Pancreas (tissue), 10 donors: ENCODE data around the gene OR51E1. TPM values are rescaled to one million over a fixed set of nuclear protein-coding genes. Genes with fewer than 3 reads are reported as not detected.

Source experiments
- ATAC-seq, 4 donors: fragments of 200-7000 bp; cut with Tn5 transposase; one replicate each; pipeline versions ENCODE4 v1.8.0 to v1.9.1; 2020; ENCODE audit warnings: mild to moderate bottlenecking in 4 of 4, moderate library complexity in 4 of 4
- DNase-seq, 6 donors: peaks; one replicate each; pipeline ENCODE4 v3.0.0-alpha.2; 2020
- FAIRE-seq: peaks from 2 replicates; lab custom pipeline; 2012; peaks lifted over from hg19 to GRCh38; lab: Jason Lieb, UNC
- H3K27ac ChIP-seq, 4 donors: fragments of 200-600 bp; sonication (generic); 1 replicate in 3 of 4; 2 replicates in 1 of 4; pipeline versions ENCODE4 v1.5.0 to v1.8.0; 2020
- H3K27me3 ChIP-seq, 4 donors: fragments of 200-600 bp; one replicate each; pipeline ENCODE4 v1.8.0; 2021
- H3K36me3 ChIP-seq, 3 donors: fragments of 200-600 bp; sonication (generic) in 1 of 3; one replicate each; pipeline versions ENCODE4 v1.5.0 to v1.8.0; 2020 to 2021
- H3K4me1 ChIP-seq, 3 donors: fragments of 200-600 bp; one replicate each; pipeline ENCODE4 v1.8.0; 2021
- H3K4me3 ChIP-seq, 4 donors: fragments of 200-600 bp; sonication (generic) in 2 of 4; one replicate each; pipeline versions ENCODE4 v1.5.0 to v1.8.0; 2020 to 2021
- H3K9me3 ChIP-seq, 4 donors: fragments of 200-600 bp; one replicate each; pipeline ENCODE4 v1.8.0; 2021
- WGBS, 2 donors: extraction: QIAGEN DNeasy Blood & Tissue Kit; methylation state at CpG; one replicate each; pipeline ENCODE4 v1.1.7; 2013; 5-methylcytosine and 5-hydroxymethylcytosine counted together
- intact Hi-C, 3 donors: fragments of 100-400 bp; cut with DNase I; formaldehyde crosslinking; loops; one replicate each; pipeline versions ENCODE4 v1.11.1 to v1.14.2; 2022
- polyA plus RNA-seq, 2 donors: library from polyadenylated mRNA; stranded (reverse); fragments of 200-250 nt; gene quantifications; one replicate each; pipeline ENCODE4 v1.2.3, GENCODE V29; 2013
- total RNA-seq, 6 donors: library from RNA; stranded (reverse); fragmentation: NEBNext Ultra II Directional in 4 of 6; extraction: Animal tissue kit (Norgen Biotek cat#: 25700) in 4 of 6; gene quantifications; one replicate each; pipeline versions ENCODE4 v1.2.1 to v1.2.4, GENCODE V29; 2021 to 2023
- TF ChIP-seq, protein P1 (sequence below), 4 donors: fragments of 200-600 bp; sonication (generic) in 3 of 4; IDR thresholded peaks; one replicate each; pipeline versions ENCODE4 v1.5.0 to v1.8.0; 2021; ENCODE audit warnings: antibody characterized with exemption in 4 of 4
- donor health status: healthy with polysubstance abuse.
- donor health status: DM: no; HTN: no; CAD: no; lungs with moderate emphysema.
- donor health status: DM: no; HTN: no; CAD: no.
- donor health status: control.
- donor health status: control.
- donor health status: Bipolar disorder and iron deficiency.
- donor health status: DM: yes; HTN: yes; CAD: no.
- donor health status: DM: no; HTN: no; CAD: no.
- donor health status: DM: no; HTN: no; CAD: no.
- donor health status: DM: yes; HTN: yes; CAD: no.

Gene OR51E1
- total and polyA plus RNA-seq, 8 donors, result 0.06 to 0.23 (median 0.10) TPM; not detected in 4

DNA sequence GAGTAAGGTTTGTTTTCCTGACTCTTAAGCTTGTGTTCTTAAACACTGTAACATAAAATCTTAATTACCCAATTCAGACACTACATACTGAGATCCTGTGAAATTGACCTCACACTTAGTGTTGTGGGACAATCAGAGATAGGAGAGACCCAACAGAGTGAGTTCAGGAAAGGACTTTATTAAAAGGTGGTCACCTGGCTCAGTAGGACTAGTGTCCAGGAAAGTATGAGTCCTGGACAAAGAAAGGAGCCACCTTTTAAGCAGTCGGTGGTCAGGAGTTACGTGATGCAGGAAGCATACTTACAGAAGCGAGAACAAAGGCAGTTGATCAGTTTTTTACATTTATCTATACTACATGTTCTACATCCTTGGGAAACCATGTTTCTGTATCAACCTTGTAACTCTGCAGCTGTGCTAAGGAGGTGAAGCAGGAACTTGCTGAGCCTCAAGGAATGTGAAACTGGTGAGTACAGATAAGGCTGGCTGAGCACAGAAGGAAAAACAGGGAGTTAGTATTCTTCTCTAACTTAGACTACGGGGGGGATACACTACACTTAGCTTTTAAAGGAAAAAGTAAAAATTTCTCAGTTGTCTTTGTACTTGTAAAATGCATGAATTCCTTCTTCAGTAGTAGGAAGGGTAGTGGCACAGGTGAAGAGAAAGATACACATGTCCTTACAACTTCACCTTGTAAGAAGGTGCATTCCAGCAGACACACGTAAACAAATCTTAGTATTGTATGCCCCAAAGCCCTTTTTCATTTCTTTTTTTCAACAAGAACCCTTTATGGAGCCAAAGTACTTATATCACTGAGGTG lies 15.1 kb downstream of the OR51E1 start:
- TF ChIP-seq, protein P1, sequence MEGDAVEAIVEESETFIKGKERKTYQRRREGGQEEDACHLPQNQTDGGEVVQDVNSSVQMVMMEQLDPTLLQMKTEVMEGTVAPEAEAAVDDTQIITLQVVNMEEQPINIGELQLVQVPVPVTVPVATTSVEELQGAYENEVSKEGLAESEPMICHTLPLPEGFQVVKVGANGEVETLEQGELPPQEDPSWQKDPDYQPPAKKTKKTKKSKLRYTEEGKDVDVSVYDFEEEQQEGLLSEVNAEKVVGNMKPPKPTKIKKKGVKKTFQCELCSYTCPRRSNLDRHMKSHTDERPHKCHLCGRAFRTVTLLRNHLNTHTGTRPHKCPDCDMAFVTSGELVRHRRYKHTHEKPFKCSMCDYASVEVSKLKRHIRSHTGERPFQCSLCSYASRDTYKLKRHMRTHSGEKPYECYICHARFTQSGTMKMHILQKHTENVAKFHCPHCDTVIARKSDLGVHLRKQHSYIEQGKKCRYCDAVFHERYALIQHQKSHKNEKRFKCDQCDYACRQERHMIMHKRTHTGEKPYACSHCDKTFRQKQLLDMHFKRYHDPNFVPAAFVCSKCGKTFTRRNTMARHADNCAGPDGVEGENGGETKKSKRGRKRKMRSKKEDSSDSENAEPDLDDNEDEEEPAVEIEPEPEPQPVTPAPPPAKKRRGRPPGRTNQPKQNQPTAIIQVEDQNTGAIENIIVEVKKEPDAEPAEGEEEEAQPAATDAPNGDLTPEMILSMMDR (IDR thresholded peaks at IDR 0.05), result no peak
- WGBS, 2 donors, result 63 to 76% methylated on average over 5 of the region's 5 CpGs

DNA sequence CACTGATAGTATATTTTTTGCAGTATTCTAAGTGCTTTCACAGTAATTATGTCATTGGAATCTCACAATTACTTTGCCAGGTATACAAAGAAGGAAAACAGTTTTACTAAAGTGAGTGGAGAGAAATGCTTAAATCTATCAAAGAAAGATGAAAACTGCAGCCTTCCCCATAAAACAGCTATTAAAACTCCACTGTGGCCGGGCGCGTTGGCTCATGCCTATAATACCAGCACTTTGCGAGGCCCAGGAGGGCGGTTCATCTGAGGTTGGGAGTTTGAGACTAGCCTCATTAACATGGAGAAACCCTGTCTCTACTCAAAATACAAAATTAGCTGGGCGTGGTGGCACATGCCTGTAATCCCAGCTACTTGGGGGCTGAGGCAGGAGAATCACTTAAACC lies 19.1 kb downstream of the OR51E1 start:
- TF ChIP-seq, protein P1 (IDR thresholded peaks at IDR 0.05), result no peak
- Histone ChIP-seq H3K27ac (no peak overlapping the region), H3K4me1 (no peaks in the 10 kb centered on the region), H3K27me3 (no peaks in the 10 kb centered on the region), H3K9me3 (no peaks in the 10 kb centered on the region), H3K4me3 (no peak overlapping the region), H3K36me3 (no peaks in the 10 kb centered on the region)
- no peak for FAIRE-seq
- intact Hi-C loops, result no loop called here
- DNase-seq, result no peak
- ATAC-seq, result no peak
- 86 to 89% methylated on average over 6 of the region's 6 CpGs for WGBS, 2 donors

More for the DNA sequence above, 15.1 kb downstream of the OR51E1 start:
- H3K36me3 ChIP-seq, result no peaks in the 10 kb centered on the region
- intact Hi-C loops, result no loop called here
- no peak overlapping the region for H3K27ac ChIP-seq
- FAIRE-seq (no peak), DNase-seq (no peak), ATAC-seq (no peak)
- no peak overlapping the region for H3K4me3 ChIP-seq
- no peaks in the 10 kb centered on the region for H3K4me1 ChIP-seq
- no peaks in the 10 kb centered on the region for H3K27me3 ChIP-seq
- no peaks in the 10 kb centered on the region for H3K9me3 ChIP-seq

- no peaks in the 10 kb centered on the region for H3K4me1 ChIP-seq
- no peak for ATAC-seq
- TF ChIP-seq, protein P1 (IDR thresholded peaks at IDR 0.05), result no peak
- H3K36me3 ChIP-seq, result no peaks in the 10 kb centered on the region
- DNase-seq, result no peak
- 74 to 89% methylated on average over 3 of the region's 3 CpGs for WGBS, 2 donors
- H3K9me3 ChIP-seq, result no peaks in the 10 kb centered on the region
- H3K27me3 ChIP-seq, result no peaks in the 10 kb centered on the region
- intact Hi-C loops, result no loop called here
- H3K27ac ChIP-seq, result no peak overlapping the region
- FAIRE-seq, result no peak
- H3K4me3 ChIP-seq, result no peak overlapping the region
Observed at GRCh38 chr11:4664183-4664582, 20.4 kb downstream of the OR51E1 start.

DNA sequence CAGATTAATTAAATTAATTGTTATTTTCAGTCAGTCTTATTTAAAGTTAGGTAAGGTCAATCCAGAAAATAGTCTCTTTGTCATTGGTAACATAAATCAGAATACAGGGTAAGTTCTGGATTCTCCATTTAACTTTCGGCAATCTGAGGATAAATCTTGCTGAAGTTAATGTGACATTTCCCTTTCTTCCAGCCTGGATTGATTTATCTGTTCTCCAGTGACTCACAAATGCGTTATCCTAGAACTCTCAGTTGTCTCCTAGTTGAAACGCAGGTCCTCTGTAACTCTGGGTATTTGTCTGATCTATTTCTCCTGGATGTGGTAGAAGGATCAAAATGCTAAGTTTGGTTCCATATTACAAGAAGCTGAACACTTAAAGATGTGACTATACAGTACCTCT lies 21.0 kb downstream of the OR51E1 start:
- Histone ChIP-seq H3K27me3 (no peaks in the 10 kb centered on the region), H3K36me3 (no peaks in the 10 kb centered on the region), H3K9me3 (no peaks in the 10 kb centered on the region), H3K4me3 (no peak overlapping the region), H3K27ac (no peak overlapping the region), H3K4me1 (no peaks in the 10 kb centered on the region)
- WGBS, 2 donors, result 48 to 59% methylated on average over 3 of the region's 3 CpGs
- TF ChIP-seq, protein P1 (IDR thresholded peaks at IDR 0.05), result no peak
- DNase-seq (no peak), FAIRE-seq (no peak), ATAC-seq (no peak)
- intact Hi-C loops, result no loop called here

GRCh38 chr11:4665424-4665823 lies 21.6 kb downstream of the OR51E1 start:
- no peak for DNase-seq
- no peaks in the 10 kb centered on the region for H3K36me3 ChIP-seq
- intact Hi-C loops, result no loop called here
- H3K27ac ChIP-seq, result no peak overlapping the region
- 57 to 77% methylated on average over 2 of the region's 2 CpGs for WGBS, 2 donors
- H3K4me1 ChIP-seq, result no peaks in the 10 kb centered on the region
- no peaks in the 10 kb centered on the region for H3K27me3 ChIP-seq
- H3K9me3 ChIP-seq, result no peaks in the 10 kb centered on the region
- no peak overlapping the region for H3K4me3 ChIP-seq
- ATAC-seq, result no peak
- no peak for FAIRE-seq
- TF ChIP-seq, protein P1 (IDR thresholded peaks at IDR 0.05), result no peak
